ENCODE data around the gene SPINK4. TPM values are rescaled to one million over a fixed set of nuclear protein-coding genes. Genes with fewer than 3 reads are reported as not detected.
A peak's percentile ranks its signal among the peaks of the same experiment; 100 is the strongest.

Gene SPINK4
- total RNA-seq, 2 experiments from 2014 or later, result not detected

- intact Hi-C loops (cut with micrococcal nuclease), result no loop called here
- Mint-ChIP-seq H3K4me1 (ENCODE audit: low read depth) (peaks cover 9% of the 10 kb centered on the region), H3K36me3 (no peaks in the 10 kb centered on the region), H3K9me3 (no peaks in the 10 kb centered on the region), H3K27me3 (no peaks in the 10 kb centered on the region), H3K4me3 (no peak overlapping the region), H3K27ac (no peak overlapping the region)
- POLR2A ChIA-PET, result no interaction called here
- DNase-seq, result no peak
- CTCF ChIA-PET, result interaction anchor here (1.0 kb wide), 1 partner anchor 17 kb away, joined by 4 read pairs; no protein-coding TSS in a partner anchor
These were observed 19.0 kb upstream of the SPINK4 start for GRCh38 chr9:33220681-33221567.

- Mint-ChIP-seq H3K4me1 (ENCODE audit: low read depth) (peaks cover 10% of the 10 kb centered on the region), H3K4me3 (no peak overlapping the region), H3K36me3 (no peaks in the 10 kb centered on the region), H3K27me3 (no peaks in the 10 kb centered on the region), H3K9me3 (no peaks in the 10 kb centered on the region), H3K27ac (no peak overlapping the region)
- intact Hi-C loops (cut with micrococcal nuclease), result no loop called here
- ChIA-PET POLR2A (no interaction called here), CTCF (no interaction called here)
- DNase-seq, result no peak
These were observed 18.4 kb upstream of the SPINK4 start for GRCh38 chr9:33221568-33221884.

- Mint-ChIP-seq H3K27ac (no peak overlapping the region), H3K4me3 (no peak overlapping the region), H3K9me3 (no peaks in the 10 kb centered on the region), H3K27me3 (no peaks in the 10 kb centered on the region), H3K36me3 (no peaks in the 10 kb centered on the region), H3K4me1 (ENCODE audit: low read depth) (peaks cover 10% of the 10 kb centered on the region)
- no peak for DNase-seq
- ChIA-PET CTCF (no interaction called here), POLR2A (no interaction called here)
- intact Hi-C loops (cut with micrococcal nuclease), result no loop called here
These were observed 17.9 kb upstream of the SPINK4 start for GRCh38 chr9:33222031-33222430.

- Mint-ChIP-seq H3K27ac (no peak overlapping the region), H3K36me3 (no peaks in the 10 kb centered on the region), H3K9me3 (no peaks in the 10 kb centered on the region), H3K27me3 (no peaks in the 10 kb centered on the region), H3K4me1 (ENCODE audit: low read depth) (peaks cover 10% of the 10 kb centered on the region), H3K4me3 (no peak overlapping the region)
- intact Hi-C loops (cut with micrococcal nuclease), result no loop called here
- no peak for DNase-seq
- CTCF ChIA-PET, result interaction anchor here (0.6 kb wide), 1 partner anchor 142 kb away, joined by 3 read pairs; no protein-coding TSS in a partner anchor
- POLR2A ChIA-PET, result no interaction called here
These were observed 16.3 kb upstream of the SPINK4 start for GRCh38 chr9:33223696-33224095.

- Mint-ChIP-seq H3K27me3 (no peaks in the 10 kb centered on the region), H3K36me3 (no peaks in the 10 kb centered on the region), H3K9me3 (no peaks in the 10 kb centered on the region), H3K4me1 (ENCODE audit: low read depth) (peaks cover 10% of the 10 kb centered on the region), H3K4me3 (no peak overlapping the region), H3K27ac (peak overlapping the region; percentile 20)
- CTCF ChIA-PET, result interaction anchor here (0.5 to 2.8 kb wide), 38 partner anchors 10 to 849 kb away, joined by 3 to 33 read pairs (median 4); partner anchors contain the start of genes B4GALT1, BAG1, CHMP5 and DNAJA1
- POLR2A ChIA-PET, result interaction anchor here (0.7 kb wide), 1 partner anchor 250 kb away, joined by 3 read pairs; no protein-coding TSS in a partner anchor
- intact Hi-C loops (cut with micrococcal nuclease), result loop anchor here (1.0 kb wide), 2 partner anchors 58 to 144 kb away; partner anchors contain the start of gene B4GALT1
- peak; percentile 80 for DNase-seq
These were observed 14.4 kb upstream of the SPINK4 start for GRCh38 chr9:33225319-33226147.

GRCh38 chr9:33227008-33227398 lies 13.0 kb upstream of the SPINK4 start:
- Mint-ChIP-seq H3K36me3 (no peaks in the 10 kb centered on the region), H3K9me3 (no peaks in the 10 kb centered on the region), H3K4me1 (ENCODE audit: low read depth) (peaks cover 10% of the 10 kb centered on the region), H3K27me3 (no peaks in the 10 kb centered on the region), H3K4me3 (no peak overlapping the region), H3K27ac (no peak overlapping the region)
- intact Hi-C loops (cut with micrococcal nuclease), result no loop called here
- POLR2A ChIA-PET, result interaction anchor here (0.6 kb wide), 2 partner anchors 30 to 161 kb away, joined by 4 to 6 read pairs; no protein-coding TSS in a partner anchor
- CTCF ChIA-PET, result interaction anchor here (1.0 to 2.8 kb wide), 18 partner anchors 9 to 202 kb away, joined by 3 to 33 read pairs (median 5); partner anchors contain the start of genes B4GALT1, DNAJA1 and SMU1
- DNase-seq, result no peak

- no peak for DNase-seq
- Mint-ChIP-seq H3K36me3 (no peaks in the 10 kb centered on the region), H3K4me1 (ENCODE audit: low read depth) (peaks cover 10% of the 10 kb centered on the region), H3K4me3 (no peak overlapping the region), H3K27me3 (no peaks in the 10 kb centered on the region), H3K27ac (no peak overlapping the region), H3K9me3 (no peaks in the 10 kb centered on the region)
- intact Hi-C loops (cut with micrococcal nuclease), result no loop called here
- ChIA-PET CTCF (interaction anchor here (0.9 to 1.8 kb wide), 2 partner anchors 145 to 152 kb away, joined by 4 to 6 read pairs; partner anchors contain the start of gene SMU1), POLR2A (no interaction called here)
These were observed 12.2 kb upstream of the SPINK4 start for GRCh38 chr9:33227741-33228140.

- H3K4me1 Mint-ChIP-seq (ENCODE audit: low read depth), result peaks cover 10% of the 10 kb centered on the region
- H3K27ac Mint-ChIP-seq, result no peak overlapping the region
- no peak overlapping the region for H3K4me3 Mint-ChIP-seq
- DNase-seq, result no peak
- ChIA-PET POLR2A (no interaction called here), CTCF (interaction anchor here (0.9 to 1.8 kb wide), 2 partner anchors 146 to 153 kb away, joined by 4 to 6 read pairs; partner anchors contain the start of gene SMU1)
- intact Hi-C loops (cut with micrococcal nuclease), result no loop called here
- H3K27me3 Mint-ChIP-seq, result no peaks in the 10 kb centered on the region
- H3K36me3 Mint-ChIP-seq, result no peaks in the 10 kb centered on the region
- no peaks in the 10 kb centered on the region for H3K9me3 Mint-ChIP-seq
These were observed 11.4 kb upstream of the SPINK4 start for GRCh38 chr9:33228606-33229005.

GRCh38 chr9:33229359-33230114 lies 10.4 kb upstream of the SPINK4 start:
- POLR2A ChIA-PET, result no interaction called here
- Mint-ChIP-seq H3K9me3 (no peaks in the 10 kb centered on the region), H3K27me3 (no peaks in the 10 kb centered on the region), H3K27ac (no peak overlapping the region), H3K4me3 (no peak overlapping the region), H3K36me3 (no peaks in the 10 kb centered on the region), H3K4me1 (ENCODE audit: low read depth) (peaks cover 10% of the 10 kb centered on the region)
- CTCF ChIA-PET, result no interaction called here
- intact Hi-C loops (cut with micrococcal nuclease), result no loop called here
- no peak for DNase-seq

GRCh38 chr9:33230756-33231622 lies 9.0 kb upstream of the SPINK4 start:
- no peaks in the 10 kb centered on the region for H3K36me3 Mint-ChIP-seq
- H3K9me3 Mint-ChIP-seq, result no peaks in the 10 kb centered on the region
- ChIA-PET POLR2A (no interaction called here), CTCF (interaction anchor here (1.1 kb wide), 1 partner anchor 151 kb away, joined by 5 read pairs; no protein-coding TSS in a partner anchor)
- H3K4me3 Mint-ChIP-seq, result no peak overlapping the region
- no peak overlapping the region for H3K27ac Mint-ChIP-seq
- peaks cover 3% of the 10 kb centered on the region for H3K27me3 Mint-ChIP-seq
- H3K4me1 Mint-ChIP-seq (ENCODE audit: low read depth), result no peaks in the 10 kb centered on the region
- DNase-seq, result no peak
- intact Hi-C loops (cut with micrococcal nuclease), result no loop called here

GRCh38 chr9:33231623-33231942 lies 8.4 kb upstream of the SPINK4 start:
- no peaks in the 10 kb centered on the region for H3K36me3 Mint-ChIP-seq
- no peak overlapping the region for H3K4me3 Mint-ChIP-seq
- H3K9me3 Mint-ChIP-seq, result no peaks in the 10 kb centered on the region
- no peak overlapping the region for H3K27ac Mint-ChIP-seq
- peaks cover 4% of the 10 kb centered on the region for H3K27me3 Mint-ChIP-seq
- H3K4me1 Mint-ChIP-seq (ENCODE audit: low read depth), result no peaks in the 10 kb centered on the region
- ChIA-PET CTCF (interaction anchor here (1.1 kb wide), 1 partner anchor 151 kb away, joined by 5 read pairs; no protein-coding TSS in a partner anchor), POLR2A (no interaction called here)
- intact Hi-C loops (cut with micrococcal nuclease), result no loop called here
- no peak for DNase-seq
